LNCaP clone FGC (cell line): Measurements from ENCODE around the gene HOGA1.
"Not testable (repeated sequence)": the region's sequence is repeated elsewhere in the genome, so short reads cannot be mapped to it uniquely, and the experiment has no call there.

ENCODE experiments used
- DNase-seq: peaks from one replicate; pipeline ENCODE4 v3.0.0-alpha.2; 2011; ENCODE audit warnings: low read depth
- H3K4me3 ChIP-seq: 2 replicates; pipeline ENCODE4 v1.5.1; 2011; ENCODE audit warnings: mild to moderate bottlenecking, low read depth, low read length, control low read depth
- TF ChIP-seq, protein P1 (sequence below): IDR thresholded peaks from 2 replicates; pipeline ENCODE4 v1.5.1; 2012; ENCODE audit warnings: mild to moderate bottlenecking; ENCODE audit not compliant: control insufficient read depth, insufficient read depth; ENCODE audit errors: extremely low read depth

Gene HOGA1

DNA sequence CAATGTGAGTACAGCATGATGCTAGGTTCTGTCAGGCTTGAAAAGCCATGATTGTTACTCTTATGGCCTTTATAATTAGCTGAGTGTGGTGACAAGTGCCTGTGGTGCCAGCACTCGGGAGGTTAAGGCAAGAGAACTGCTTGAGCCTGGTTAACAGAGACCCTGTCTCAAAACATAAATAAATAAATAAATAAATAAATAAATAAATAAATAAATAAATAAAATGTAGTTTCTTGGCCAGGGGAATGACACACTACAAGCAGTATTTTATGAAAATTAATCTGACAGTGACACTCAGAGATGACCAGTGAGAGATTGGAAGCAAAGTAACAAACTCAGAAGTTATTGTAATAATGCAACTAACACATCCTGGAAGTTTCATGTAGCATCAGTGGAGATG, 51.4 kb downstream of the HOGA1 start:
- TF ChIP-seq, protein P1, sequence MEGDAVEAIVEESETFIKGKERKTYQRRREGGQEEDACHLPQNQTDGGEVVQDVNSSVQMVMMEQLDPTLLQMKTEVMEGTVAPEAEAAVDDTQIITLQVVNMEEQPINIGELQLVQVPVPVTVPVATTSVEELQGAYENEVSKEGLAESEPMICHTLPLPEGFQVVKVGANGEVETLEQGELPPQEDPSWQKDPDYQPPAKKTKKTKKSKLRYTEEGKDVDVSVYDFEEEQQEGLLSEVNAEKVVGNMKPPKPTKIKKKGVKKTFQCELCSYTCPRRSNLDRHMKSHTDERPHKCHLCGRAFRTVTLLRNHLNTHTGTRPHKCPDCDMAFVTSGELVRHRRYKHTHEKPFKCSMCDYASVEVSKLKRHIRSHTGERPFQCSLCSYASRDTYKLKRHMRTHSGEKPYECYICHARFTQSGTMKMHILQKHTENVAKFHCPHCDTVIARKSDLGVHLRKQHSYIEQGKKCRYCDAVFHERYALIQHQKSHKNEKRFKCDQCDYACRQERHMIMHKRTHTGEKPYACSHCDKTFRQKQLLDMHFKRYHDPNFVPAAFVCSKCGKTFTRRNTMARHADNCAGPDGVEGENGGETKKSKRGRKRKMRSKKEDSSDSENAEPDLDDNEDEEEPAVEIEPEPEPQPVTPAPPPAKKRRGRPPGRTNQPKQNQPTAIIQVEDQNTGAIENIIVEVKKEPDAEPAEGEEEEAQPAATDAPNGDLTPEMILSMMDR: no peak
- no peak for DNase-seq
- H3K4me3 ChIP-seq: no peak overlapping the region

DNA sequence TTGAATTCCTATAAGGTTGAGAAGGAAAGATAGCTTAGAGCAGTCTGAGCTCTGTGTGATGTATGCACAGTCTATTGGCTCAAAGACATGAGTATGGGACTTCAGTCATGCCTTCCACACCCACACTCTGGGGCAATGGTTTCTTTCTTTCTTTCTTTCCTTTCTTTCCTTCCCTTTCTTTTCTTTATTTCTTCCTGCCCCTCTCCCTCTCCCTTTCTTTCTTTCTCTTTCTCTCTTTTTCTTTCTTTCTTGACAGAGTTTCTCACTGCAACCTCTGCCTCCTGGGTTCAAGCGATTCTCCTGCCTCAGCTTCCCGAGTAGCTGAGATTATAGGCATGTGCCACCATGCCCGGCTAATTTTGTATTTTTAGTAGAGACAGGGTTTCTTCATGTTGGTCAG, 54.9 kb downstream of the HOGA1 start:
- not testable (repeated sequence) for DNase-seq, H3K4me3 ChIP-seq

DNA sequence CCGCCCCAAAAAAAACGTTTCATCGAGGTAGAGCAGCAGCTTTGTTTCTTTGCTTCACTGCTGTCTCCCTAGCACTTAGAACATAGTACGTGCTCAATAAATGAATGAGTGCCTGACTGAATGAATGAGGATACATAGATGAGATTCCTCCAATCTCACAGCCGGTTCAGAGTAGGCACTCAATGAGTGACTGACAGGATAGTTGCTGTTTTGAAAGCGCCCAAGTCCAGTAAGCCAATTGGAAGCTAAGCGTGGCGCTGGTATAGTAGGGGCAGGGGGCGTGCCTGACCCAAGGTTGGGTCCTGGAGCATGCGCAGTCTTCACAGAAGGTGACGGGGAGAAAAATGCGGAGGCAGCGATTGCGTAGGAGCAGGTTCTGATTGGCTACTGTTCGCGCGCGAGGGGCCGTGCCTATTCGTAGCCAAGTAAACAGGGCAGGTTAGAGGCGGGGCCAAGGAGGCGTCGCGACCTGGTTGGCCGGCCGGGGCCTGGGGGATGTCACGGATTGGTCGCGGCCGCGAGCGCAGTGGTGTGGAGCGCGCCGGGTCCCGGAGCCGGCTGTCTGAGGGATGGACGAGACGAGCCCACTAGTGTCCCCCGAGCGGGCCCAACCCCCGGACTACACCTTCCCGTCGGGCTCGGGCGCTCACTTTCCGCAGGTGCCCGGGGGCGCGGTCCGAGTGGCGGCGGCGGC, 56.1 kb downstream of the HOGA1 start, which contains the start of gene PI4K2A:
PI4K2A (plus strand) TSS at position 498 of the 694 bp plus-strand sequence; CDS start at position 570, 72 bp downstream.
- peak; percentile 98 for DNase-seq
- H3K4me3 ChIP-seq: peak within 1 kb of the TSS; percentile 82
- TF ChIP-seq, protein P1: no peak

DNA sequence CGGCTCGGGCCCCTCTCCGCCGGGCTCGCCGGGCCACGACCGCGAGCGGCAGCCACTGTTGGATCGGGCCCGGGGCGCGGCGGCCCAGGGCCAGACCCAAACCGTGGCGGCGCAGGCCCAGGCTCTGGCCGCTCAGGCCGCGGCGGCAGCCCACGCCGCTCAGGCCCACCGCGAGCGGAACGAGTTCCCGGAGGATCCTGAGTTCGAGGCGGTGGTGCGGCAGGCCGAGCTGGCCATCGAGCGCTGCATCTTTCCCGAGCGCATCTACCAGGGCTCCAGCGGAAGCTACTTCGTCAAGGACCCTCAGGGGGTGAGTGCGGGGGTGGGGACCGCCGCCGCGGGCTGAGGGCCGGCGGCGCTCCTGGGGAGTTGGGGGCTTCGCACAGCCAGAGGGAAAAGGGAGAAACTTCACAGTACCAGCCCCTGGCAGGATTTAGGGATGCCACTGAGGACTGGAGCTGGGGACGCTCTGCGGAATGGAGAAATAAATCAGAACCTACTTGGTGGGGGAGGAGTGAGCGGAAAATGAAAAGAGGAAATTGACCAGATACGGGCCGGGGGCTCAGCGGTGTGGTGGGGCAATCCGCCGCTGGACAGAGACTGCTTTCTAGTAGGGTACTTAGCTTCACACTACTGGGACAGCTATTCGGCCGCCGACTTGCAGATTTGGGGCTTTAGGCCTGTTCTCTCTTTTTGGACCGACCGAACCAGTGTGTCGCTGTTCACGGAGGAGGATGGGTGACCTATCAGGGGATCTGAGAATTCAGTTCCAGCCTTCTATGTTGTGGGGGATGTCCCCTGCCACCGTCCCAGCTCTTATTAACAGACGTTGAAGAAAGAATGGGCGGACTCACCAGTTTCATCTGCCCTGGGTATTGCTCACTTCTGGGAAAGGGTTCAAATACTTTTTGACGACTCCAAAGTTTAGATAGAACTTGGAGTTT, 57.0 kb downstream of the HOGA1 start:
- TF ChIP-seq, protein P1: no peak
- peak overlapping the region; percentile 82 for H3K4me3 ChIP-seq
- DNase-seq: no peak

DNA sequence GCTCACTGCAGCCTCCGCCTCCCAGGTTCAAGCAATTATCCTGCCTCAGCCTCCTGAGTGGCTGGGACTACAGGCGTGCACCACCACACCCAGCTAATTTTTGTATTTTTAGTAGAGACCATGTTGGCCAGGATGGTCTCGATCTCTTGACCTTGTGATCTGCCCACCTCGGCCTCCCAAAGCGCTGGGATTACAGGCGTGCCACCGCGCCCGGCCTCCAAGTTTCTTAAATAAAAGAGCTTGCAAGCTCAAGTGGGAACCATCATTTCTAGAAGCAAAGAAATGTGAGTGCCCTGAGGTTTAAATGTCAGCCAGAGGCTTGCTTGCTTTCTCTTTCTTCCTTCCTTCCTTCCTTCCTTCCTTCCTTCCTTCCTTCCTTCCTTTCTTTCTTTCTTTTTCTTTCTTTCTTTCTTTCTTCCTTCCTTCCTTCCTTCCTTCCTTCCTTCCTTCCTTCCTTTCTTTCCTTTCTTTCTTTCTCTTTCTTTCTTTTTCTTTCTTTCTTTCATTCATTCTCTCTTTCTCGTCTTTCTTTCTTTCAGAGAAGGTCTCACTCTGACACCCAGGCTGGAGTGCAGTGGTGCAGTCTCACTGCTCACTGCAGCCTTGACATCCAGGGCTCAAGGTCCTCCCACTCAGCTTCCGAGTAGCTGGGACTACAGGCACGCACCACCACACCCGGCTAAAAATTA, 58.4 kb downstream of the HOGA1 start:
- DNase-seq, H3K4me3 ChIP-seq: not testable (repeated sequence)

DNA sequence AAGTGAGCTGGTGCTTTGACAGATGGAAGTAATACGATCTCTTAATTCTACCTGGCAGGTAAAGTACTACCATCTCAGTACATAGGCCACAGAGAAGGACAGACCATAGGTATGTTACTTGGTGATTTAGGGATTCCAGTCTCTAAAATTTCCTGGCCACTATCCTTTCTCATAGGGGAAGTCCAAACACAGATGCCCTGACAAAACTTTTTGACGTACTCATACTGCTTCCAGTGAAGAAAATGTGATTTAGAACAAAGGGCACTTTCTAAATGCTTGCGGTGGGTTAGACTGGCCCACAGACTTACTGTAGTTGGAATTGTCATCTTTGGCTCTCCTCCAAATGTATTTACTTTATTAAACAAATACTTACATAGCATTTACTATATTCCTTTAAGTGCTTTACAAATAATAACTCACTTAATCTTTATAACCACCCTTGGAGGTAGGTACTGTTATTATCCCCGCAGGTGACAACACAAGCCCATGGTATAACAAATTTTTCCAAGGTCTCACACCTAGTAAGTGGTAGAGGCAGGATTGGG, 59.3 kb downstream of the HOGA1 start:
- TF ChIP-seq, protein P1: no peak
- peak; percentile 65 for DNase-seq
- H3K4me3 ChIP-seq: no peak overlapping the region

DNA sequence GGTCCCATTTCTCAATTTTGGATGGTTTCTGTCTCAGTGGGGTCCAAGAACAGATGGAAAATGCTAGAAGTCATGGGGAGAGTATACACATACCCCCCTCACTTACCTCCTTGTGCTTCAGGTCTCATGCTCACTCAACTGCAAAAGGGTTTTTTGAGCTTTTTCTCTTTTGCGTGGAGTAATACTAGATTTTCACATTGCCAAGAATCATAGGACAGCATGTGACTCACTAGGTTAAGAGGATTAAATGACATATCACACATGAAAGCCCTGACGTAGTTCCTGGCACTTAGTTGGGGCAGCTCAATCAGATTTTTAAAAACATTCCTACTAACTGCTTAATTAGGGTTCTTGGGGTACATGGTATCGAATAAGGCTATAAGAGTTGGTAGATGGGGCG, 60.7 kb downstream of the HOGA1 start:
- DNase-seq: no peak
- no peak overlapping the region for H3K4me3 ChIP-seq
- TF ChIP-seq, protein P1: no peak
